Measurements from ENCODE around the gene WWP2.
"Not testable (repeated sequence)": the region's sequence is repeated elsewhere in the genome, so short reads cannot be mapped to it uniquely, and the experiment has no call there.

Gene WWP2

DNA sequence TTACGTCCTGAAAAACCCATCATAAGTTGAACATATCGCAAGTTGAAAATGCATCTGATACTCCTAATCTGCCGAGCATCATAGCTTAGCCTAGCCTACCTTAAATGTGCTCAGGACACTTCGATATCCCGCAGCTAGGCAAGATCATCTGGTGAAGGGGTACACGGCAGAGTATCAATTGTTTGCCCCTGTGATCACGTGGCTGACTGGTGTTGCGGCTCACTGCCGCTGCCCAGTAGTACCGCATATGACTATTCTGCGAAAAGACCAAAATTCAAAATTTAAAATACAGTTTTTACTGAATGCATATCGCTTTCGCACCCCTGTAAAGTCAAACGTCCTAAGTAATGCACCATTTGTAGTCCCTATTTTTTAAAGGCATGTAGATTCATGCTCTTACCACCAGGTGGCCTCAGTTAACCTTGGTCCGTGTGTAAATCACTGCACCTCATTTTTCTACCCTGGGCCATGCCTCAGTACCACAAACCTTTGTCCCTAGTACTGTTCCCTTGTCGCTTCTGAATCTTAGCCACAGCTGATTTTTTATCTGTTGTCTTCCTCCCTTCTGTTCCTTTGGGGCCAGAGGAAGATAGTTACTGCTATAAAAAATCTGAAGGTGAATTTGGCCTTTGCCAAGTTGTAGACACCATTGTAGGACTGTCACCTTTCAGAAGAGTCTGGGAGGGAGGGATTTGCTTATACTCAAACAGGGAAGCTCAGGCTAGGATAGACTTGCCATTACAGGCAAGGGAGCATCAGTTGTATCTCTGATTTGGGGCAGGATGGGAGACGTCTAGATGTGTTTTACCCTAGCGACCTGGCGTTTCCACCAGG is 34.4 kb downstream of the WWP2 start:
- peak in 1 of 2 donors; percentile 5 for DNase-seq (ENCODE audit: low read depth in 2 of 2)

DNA sequence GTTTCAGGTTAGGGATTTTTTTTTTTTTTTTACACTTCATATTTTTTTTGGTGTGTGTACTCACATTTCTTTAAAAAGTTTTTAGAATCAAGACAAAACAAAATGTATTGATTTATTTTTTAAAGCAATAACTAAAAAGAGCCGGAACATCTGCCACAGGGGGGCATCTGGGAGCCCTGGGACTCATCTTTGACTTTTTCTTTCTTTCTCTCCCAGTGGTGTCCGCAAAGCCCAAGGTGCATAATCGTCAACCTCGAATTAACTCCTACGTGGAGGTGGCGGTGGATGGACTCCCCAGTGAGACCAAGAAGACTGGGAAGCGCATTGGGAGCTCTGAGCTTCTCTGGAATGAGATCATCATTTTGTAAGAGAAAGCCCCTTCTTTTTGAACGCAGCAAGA is 36.3 kb downstream of the WWP2 start:
- no peak for DNase-seq (ENCODE audit: low read depth in 2 of 2)

DNA sequence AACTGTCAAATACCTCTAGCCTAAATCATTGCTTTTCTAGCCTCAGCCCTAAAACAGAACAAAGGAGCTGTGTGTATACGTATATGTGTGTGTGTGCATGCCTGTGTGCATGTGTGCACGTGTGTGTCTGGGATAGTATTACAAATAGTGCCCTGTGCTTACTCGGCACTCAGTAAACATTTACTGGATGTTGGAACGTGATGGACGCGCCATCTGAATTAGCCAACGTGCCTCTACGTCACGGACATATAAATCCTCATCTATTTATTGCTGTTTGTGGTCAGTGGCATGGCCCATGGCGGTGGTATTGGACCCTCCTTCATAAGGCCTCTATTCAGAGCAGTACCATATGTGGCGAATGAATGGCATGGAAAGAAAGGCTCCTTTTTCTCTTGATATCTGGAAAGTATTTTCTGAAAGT is 37.5 kb downstream of the WWP2 start:
- DNase-seq (ENCODE audit: low read depth in 2 of 2): no peak

DNA sequence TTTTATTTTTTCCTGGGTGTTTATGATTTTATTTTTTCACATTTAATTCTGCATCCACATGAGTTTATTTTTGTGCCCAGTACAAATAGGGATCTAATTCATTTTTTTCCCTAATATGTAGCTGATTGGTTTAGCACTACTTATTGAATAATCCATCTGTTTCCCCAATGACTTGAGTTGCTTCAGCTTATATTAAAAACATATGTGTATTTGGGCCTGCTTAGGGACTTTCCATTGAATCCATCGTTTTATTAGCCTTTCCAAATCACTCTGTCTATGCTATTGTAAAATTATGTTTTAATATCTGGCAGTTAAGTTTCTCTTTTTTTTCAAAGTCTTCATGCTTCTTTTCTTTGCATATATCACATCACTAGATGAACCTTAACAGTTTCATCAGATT is 42.2 kb downstream of the WWP2 start:
- no peak for DNase-seq (ENCODE audit: low read depth in 2 of 2)

DNA sequence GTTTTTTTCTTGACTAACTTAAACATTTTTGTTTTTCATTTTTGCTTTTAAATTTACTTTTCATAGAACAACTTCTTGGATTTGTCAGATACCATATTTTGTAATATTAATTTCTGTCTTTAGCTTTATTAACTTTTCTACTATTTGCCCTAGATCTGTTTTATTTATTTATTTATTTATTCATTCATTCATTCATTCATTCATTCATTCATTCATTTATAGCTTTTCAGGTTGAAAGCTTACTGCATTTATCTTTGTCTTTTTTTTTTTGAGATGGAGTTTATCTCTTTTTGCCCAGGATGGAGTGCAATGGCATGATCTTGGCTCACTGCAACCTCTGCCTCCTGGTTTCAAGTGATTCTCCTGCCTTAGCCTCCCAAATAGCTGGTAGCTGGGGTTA is 44.6 kb downstream of the WWP2 start:
- DNase-seq (ENCODE audit: low read depth in 2 of 2): not testable (repeated sequence)

DNA sequence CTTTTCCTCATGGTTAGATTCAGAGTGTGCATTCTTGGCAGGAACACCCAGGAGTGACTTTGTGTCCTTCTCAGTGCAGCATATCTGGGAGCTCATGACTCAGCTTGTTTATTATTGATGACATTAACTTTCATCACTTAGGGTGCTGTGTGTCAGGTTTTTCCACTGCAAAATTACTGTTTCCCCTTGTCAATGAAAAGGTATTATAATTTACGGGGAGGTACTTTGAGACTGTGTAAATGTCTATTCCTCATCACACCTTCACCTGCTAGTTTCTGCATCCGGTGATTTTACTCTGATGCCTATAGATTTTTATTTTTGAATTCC is 50.5 kb downstream of the WWP2 start:
- DNase-seq (ENCODE audit: low read depth in 2 of 2): no peak

DNA sequence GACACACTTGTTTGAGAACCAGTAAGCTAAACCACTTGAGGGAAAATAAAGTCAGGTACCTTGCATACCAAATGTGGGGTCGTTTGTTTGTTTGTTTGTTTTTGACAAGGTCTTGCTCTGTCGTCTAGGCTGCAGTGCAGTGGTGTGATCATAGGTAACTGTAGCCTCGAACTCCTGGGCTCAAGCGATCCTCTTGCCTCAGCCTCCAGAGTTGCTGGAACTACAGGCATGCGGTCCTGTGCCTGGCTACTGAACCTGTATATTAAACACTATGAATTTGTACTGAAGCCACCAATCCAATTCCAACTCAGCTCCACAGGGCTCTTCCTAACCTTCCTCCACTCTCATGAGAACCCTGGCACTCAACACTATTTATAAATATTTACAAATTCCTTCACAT is 51.9 kb downstream of the WWP2 start:
- no peak for DNase-seq (ENCODE audit: low read depth in 2 of 2)

DNA sequence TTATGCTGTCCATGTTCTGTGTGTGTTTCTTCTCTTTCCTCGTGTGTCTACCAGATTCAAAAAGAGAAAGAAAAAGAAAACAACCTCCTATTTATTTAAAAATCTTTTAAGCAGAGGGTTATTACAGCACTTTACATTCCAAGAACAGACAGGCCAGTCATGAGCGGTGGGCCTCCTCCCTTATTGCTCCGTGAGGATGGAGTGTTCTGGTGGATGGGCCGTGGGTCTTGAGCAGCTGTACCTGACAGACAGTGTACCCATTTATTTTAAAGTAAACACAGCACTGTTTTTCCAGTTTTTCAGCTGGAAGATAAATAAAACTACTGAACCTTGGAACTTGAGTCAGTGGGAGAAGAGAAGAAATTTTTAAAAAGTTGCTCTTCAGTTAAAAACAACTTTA is 52.4 kb downstream of the WWP2 start:
- DNase-seq (ENCODE audit: low read depth in 2 of 2): no peak

DNA sequence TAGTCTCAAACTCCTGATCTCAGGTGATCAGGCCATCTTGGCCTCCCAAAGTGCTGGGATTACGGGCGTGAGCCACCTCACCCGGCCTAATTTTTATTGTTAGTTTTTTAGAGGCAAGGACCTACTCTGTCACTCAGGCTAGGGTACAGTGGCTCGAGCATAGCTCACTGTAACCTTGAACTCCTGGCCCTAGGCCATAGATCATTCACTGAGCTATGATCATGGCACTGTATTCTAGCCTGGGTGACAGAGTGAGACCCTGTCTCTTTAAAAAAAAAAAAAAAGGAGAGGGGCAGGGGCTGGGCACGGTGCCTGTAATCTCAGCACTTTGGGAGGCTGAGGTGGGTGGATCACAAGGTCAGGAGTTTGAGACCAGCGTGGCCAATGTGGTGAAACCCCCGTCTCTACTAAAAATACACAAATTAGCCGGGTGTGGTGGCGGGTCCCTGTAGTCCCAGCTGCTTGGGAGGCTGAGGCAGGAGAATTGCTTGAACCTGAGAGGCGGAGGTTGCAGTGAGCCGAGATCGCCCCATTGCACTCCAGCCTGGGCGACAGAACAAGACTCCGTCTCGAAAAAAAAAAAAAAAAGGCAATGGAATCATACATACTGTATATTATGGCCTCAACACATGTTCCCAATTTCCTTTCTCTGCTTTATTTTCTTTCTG is 53.2 kb downstream of the WWP2 start:
- not testable (repeated sequence) for DNase-seq (ENCODE audit: low read depth in 2 of 2)

DNA sequence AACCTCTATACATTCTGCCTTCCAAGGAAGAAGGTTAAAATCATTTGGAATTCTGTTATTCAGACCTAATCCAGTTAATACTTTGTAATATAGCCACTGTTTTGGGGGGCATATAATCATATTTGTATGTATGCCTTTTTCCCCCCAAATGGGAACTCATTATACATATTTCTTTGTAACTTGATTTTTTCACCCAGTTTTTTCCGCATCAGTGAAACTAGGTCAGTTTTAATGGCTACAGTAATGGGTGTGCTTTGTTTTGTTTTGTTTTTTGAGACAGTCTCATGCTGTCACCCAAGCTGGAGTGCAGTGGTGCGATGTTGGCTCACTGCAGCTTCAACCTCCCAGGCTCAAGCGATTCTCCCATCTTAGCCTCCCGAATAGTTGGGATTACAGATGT is 54.9 kb downstream of the WWP2 start:
- no peak for DNase-seq (ENCODE audit: low read depth in 2 of 2)

DNA sequence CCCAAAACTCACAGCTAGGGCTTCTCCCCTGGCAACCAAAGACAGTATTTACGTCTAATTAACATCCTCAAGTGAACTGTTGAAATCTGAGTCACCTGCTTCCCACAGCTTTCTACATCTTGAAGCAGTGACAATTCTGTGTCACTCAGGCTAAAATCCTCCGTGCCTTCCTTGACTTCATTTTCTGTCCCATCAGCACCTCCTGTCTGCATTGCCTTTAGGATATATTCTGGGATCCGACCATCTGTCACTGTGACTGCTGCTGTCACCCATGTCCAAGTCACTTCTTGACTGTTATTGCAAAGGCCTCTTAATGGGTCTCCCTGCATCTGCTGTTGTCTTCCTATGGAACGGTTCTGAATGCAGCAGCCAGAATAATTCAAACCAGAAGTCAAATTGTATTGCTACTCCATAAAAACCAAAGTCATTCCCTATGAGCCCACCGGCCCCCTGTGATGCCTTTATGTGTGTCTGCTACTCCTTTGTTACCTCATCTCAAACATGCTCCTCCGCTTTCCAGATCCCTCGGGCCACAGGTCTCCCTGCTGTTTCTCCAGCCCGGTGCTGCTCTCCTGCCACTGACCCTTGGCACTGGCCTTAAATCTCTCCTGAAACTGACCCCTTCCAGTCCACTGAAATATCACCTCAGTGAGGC is 56.9 kb downstream of the WWP2 start:
- DNase-seq (ENCODE audit: low read depth in 2 of 2): no peak

DNA sequence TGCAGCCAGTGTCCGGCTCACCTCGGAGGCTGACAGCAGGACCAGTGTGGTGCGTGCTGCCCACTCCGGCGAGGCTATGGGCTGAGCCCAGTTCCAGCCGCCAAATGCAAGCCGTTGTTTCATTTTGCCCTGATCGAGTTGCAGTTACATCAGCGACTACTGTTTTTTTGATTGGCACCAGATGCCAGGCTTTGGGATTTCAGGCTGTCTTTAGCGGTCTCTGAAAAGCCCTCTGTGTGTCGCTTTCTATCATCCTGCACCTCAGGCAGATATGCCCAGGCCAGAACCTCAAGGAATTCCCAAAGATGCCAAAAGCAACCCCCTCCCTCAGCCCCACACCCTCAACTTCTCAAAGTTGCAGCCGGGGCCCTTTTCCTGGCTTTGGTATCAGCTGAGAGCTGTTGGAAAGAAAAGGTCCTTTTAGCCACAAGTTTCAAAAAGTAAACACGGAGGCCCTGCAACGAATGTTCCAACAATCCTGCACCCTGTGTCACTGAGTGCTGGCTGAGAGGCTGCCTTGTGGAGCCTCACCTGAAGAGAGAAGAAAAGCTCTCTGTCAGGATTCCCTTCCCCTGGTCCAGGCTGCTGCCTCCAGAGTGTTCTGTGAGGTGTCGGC is 58.9 kb downstream of the WWP2 start:
- no peak for DNase-seq (ENCODE audit: low read depth in 2 of 2)

DNA sequence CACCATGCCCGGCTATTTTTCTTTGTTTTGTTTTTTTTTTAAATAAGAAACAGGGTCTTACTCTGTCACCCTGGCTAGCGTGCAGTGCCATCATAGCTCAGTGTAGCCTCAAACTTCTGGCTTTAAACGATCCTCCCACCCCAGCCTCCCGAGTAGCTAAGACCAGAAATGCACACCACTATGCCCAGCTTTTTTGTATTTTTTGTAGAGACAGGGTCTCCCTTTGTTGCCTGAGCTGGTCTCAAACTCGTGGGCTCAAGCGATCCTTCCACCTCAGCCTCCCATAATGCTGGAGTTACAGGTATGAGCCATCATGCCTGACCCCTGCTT is 59.7 kb downstream of the WWP2 start:
- no peak for DNase-seq (ENCODE audit: low read depth in 2 of 2)

DNA sequence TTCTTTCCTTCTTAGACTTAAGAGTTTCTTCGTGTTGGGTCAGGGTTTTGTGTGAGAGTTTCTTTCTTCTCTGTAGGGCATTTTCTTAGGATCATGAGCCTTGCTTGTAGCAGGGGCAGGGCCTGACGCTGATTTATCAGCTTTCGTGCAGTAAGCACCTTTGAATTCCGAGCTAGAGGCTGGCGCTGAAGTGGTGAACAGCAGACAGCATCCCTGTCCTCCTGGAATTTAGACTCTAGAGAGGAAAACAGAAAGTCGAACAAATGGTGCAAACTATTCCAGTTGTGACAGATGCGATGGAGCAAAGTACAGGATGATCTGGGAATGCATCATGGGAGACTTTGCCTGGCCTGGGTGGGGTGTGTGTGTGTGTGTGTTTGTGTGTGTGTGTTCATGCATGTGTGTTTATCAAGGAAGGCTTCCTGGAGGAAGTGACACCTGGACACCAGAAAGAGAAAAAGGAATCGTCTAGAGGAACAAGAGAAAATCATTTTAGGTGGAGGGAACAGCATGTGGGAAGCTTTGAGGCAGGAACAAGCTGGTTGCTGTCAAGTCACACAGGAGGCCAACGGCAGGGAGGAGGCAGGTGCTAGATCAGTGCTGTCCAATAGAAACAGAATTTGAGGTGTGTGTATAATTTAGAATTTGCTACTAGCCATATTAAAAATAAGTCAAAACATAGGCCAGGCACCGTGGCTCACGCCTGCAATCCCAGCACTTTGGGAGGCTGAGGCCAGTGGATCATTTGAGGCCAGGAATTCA is 60.2 kb downstream of the WWP2 start:
- no peak for DNase-seq (ENCODE audit: low read depth in 2 of 2)

DNA sequence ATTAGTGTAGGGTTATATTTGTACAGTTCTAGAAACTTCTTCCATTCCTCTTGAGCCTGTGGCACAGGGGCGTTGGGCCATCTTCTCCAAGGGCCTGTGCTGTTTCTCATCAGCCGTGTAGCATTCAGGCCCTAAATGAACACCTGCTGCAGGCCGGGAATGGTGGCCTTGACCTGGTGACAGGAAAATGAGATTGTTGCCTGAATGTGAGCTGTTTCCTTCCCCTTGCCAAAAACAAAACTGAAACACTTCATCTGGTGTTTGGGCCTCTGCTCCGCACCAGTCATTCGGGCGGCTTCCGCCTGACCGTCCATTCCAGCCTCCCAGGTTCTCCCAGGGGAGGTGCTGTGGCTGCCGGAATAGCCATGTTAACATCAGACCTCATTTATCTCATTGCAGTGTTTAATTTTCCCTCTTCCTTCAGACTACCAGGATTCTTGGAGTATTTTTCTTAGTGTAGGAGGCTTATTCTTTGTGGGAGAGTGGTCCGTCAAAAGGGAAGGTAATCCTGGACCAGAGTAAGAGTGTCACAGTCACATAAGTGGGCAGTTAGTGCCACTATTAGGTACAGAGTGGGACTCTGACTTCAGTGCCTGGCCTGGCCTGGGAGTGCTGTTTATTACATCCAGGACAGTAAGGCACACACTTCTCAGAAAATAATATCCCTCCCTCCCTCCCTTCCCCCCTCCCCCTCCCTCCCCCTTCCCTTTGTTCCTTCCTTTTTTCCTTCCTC is 61.9 kb downstream of the WWP2 start:
- DNase-seq (ENCODE audit: low read depth in 2 of 2): no peak

DNA sequence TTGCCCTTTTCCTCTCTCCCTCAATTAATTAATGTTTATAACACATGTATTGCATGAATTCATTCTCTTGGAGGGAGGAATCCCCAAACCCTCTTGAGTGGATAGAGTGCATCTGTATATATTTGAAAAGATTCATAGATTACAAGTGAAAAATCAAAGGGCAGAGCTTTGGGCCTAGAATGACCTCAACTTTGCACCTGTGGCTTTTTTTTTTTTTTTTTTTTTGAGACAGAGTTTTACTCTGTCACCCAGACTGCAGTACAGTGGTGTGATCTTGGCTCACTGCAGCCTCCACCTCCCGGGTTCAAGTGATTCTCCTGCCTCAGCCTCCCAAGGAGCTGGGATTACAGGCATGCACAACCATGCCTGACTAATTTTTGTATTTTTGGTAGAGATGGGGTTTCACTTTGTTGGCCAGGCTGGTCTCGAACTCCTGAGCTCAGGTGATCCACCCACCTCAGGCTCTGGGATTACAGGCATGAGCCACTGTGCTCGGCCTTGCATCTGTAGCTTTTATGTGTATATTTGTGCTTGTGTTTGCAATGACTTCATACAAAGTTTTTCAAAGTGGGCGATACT is 62.5 kb downstream of the WWP2 start:
- not testable (repeated sequence) for DNase-seq (ENCODE audit: low read depth in 2 of 2)

DNA sequence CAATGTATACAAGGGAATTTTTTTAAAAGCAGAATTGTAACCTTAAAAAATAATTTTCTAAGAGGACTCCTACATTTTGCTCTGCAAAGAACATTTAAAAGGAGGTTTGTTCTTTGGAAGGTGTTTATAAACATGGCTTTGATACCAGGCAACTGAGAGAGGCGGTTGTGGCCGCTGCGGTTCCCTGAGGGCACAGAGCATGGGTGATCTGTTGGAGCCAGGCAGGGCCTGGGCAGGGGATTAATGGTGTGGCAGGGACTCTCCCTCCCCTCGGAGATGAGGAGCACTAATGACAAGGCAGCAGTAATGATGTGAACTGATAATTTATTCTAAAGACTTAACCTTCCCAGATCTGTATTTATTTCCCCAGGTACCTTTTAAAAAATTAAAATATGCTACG is 65.4 kb downstream of the WWP2 start:
- no peak for DNase-seq (ENCODE audit: low read depth in 2 of 2)

DNA sequence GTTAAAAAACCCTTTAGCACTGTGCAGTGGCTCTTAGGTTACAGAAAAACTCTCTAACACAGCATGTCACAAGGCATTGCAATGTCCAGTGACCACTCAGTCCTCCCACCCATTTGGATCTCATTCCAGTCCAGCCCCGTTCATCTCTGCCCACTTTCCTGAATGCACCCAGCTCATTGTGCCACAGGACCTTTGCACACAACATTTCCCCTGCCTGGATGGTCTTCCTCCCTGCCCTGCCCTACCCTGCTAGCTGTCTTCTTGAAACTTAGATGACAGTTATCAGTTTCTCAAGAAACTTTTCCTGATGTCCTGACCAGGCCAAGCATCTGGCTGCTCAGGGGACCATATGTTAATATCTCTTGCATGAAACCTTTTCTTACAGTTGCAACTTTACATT is 67.2 kb downstream of the WWP2 start:
- DNase-seq (ENCODE audit: low read depth in 2 of 2): no peak

DNA sequence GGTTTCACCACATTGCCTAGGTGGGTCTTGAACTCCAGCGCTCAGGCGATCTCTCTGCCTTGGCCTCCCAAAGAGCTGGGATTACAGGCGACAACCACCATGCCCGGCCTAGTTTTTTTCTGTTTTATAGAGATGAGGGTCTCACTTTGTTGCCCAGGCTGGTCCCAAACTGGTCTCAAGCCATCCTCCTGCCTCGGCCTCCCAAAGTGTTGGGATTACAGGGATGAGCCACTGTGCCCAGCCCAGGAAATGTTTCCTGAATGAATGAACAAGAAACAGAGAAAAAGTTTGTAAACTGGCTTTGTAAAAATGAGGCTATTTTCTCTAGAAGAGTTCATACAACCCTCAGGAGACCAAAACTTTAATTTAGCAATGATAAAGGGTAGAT is 68.0 kb downstream of the WWP2 start:
- no peak for DNase-seq (ENCODE audit: low read depth in 2 of 2)

DNA sequence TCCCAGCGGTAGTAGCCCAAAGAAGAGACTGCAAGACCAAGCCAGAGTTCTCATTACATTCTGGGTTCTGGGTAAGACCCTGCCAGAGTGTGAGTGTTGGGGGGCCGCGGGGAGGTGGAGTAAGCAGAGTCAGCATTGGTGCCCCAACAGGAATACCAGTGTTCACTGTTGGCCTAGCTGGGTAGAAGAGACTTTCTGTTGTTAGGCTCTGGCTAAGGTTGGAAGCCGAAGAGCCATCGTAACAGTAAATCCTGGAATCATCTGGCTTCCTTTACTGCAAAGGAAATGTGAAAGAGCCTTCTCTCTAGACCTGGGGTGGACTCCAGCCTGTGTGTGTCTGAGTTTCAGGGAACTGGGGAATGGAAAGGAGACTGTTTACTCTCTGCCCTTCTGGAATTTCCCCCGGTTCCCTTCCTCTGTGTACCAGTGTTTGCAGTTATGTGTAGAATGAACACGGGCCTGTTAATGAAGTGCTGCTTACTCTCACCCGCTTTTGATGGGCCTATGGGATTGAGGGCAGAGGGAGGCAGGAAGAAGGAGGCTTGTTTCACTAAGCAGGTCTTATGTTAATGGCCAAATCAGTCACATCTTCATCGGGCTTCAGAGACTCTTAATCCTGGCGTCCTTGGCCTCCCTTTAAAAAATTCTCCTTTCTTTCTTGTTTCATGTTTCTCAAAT is 68.5 kb downstream of the WWP2 start:
- no peak for DNase-seq (ENCODE audit: low read depth in 2 of 2)

Data from stimulated activated CD4-positive, alpha-beta T cell treated with anti-CD3 and anti-CD28 coated beads, Interleukin-15, amount 100 ng/mL, for 48 hours (primary cell).